Thyroid gland (tissue), 4 donors: ENCODE results near the gene C22orf15.

Experiments used
- CTCF ChIP-seq, 6 experiments: fragments of 200-600 bp in 3 of 6; fragments of 450-650 bp in 3 of 6; sonication (generic) in 3 of 6; IDR thresholded peaks; one replicate each; pipeline ENCODE4 v1.5.1; 2016 to 2019; ENCODE audit warnings: antibody characterized with exemption in 6 of 6, mild to moderate bottlenecking in 2 of 6, inconsistent platforms in 1 of 6, moderate library complexity in 1 of 6
- POLR2A ChIP-seq, 2 donors: fragments of 450-650 bp; IDR thresholded peaks; one replicate each; pipeline ENCODE4 v1.6.1; 2017; ENCODE audit warnings: antibody characterized with exemption in 2 of 2, mild to moderate bottlenecking in 2 of 2, moderate library complexity in 1 of 2

- TF ChIP-seq CTCF (IDR thresholded peaks at IDR 0.05), result no peak
- TF ChIP-seq POLR2A (IDR thresholded peaks at IDR 0.05), result no peak
These were observed 20.1 kb upstream of the C22orf15 start for GRCh38 chr22:23742505-23743264.
